NCI-H187 treated with DMSO at 0.1 percent for 48 hours (cell line): ENCODE data around the gene SNAP29.
A peak's percentile ranks its signal among the peaks of the same experiment; 100 is the strongest.
"Not testable (repeated sequence)": the region's sequence is repeated elsewhere in the genome, so short reads cannot be mapped to it uniquely, and the experiment has no call there.

Experiments
- DNase-seq: peaks from one replicate; lab custom pipeline; 2025; lab: John Stamatoyannopoulos, UW

The SNAP29 gene

DNA sequence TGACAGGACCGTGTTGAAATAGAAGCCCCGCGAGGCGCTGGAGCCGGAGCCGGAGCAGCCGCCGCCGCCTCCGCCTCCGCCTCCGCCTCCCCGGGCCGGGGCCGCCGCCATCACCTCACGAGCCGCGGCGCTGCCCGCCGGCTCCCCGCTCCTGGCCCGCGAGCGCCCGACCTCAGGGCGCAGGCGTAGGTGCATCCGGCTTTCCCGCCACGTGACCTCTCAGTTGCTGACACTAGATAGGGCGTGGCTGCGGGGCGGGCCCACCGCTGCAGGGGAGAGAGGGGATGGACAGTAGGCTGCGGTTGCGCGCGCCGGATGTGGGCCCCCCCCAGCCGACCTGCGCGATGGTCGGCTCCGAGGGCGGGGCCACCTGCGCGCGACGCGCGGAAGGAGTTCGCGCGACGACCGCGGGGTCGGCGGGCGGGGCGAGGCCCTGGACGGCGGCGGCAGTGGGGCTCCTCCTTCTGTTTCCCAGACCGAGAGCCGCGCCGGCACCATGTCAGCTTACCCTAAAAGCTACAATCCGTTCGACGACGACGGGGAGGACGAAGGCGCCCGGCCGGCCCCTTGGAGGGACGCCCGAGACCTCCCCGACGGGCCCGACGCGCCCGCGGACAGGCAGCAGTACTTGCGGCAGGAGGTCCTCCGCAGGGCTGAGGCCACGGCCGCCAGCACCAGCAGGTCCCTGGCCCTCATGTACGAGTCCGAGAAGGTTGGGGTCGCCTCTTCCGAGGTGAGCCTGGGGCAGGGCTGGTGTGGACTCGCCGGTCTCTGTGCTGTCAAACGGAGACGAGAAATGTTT is at the start of gene SNAP29, which contains the start of gene PI4KA:
Gene SNAP29, plus strand, starts transcription at position 393 of the 802 bp plus-strand sequence. Its CDS starts 104 bp downstream, at position 497.
Gene PI4KA, minus strand, starts transcription at position 197 of the 802 bp plus-strand sequence. Its CDS starts 86 bp downstream, at position 111.
- DNase-seq, result peak; percentile 71

DNA sequence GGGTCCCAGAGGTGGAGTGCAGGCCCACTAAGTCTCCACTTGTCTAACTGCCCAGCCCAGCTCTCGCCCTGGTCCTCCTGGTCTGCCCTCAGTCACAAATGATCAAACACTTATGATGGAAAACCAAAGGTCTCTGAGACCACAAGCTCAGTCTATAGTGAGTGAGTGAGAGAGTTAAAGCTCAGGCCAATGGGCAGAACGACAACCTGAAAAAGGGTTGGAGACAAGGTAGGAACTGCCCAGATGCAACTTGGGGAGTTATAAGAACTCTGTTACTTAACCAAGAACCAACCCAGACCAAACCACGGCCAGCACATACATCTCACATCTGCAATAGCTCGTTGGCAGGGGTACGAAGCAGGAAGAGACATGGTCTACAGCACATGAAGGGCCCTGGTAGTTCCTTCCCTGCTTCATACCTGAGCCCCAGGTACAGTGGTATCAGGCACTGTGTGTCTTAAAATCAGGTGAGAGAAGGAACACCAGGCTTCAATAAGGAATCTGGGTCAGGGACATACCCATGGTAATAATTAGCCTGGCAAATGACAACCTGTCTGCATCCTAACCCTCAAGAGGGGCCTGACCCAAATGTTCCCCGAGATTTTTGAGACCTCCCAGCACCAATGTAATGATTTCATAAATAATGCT is 49.1 kb upstream of the SNAP29 start:
- DNase-seq, result no peak

GRCh38 chr22:20810645-20811044 is 48.2 kb upstream of the SNAP29 start:
- no peak for DNase-seq

GRCh38 chr22:20811171-20811570 is 47.6 kb upstream of the SNAP29 start:
- DNase-seq, result no peak

GRCh38 chr22:20811971-20812660 is 46.7 kb upstream of the SNAP29 start:
- DNase-seq, result no peak

GRCh38 chr22:20813056-20813455 is 45.8 kb upstream of the SNAP29 start:
- no peak for DNase-seq

- DNase-seq, result no peak
Observed at GRCh38 chr22:20814221-20814808, 44.5 kb upstream of the SNAP29 start.

- no peak for DNase-seq
Observed at GRCh38 chr22:20815477-20816050, 43.2 kb upstream of the SNAP29 start.

GRCh38 chr22:20816559-20816958 is 42.2 kb upstream of the SNAP29 start:
- DNase-seq, result no peak

GRCh38 chr22:20818471-20818870 is 40.3 kb upstream of the SNAP29 start:
- no peak for DNase-seq

GRCh38 chr22:20819471-20819870 is 39.3 kb upstream of the SNAP29 start:
- no peak for DNase-seq

GRCh38 chr22:20821717-20822239 is 37.0 kb upstream of the SNAP29 start:
- not testable (repeated sequence) for DNase-seq

GRCh38 chr22:20822240-20822639 is 36.6 kb upstream of the SNAP29 start:
- DNase-seq, result no peak

DNA sequence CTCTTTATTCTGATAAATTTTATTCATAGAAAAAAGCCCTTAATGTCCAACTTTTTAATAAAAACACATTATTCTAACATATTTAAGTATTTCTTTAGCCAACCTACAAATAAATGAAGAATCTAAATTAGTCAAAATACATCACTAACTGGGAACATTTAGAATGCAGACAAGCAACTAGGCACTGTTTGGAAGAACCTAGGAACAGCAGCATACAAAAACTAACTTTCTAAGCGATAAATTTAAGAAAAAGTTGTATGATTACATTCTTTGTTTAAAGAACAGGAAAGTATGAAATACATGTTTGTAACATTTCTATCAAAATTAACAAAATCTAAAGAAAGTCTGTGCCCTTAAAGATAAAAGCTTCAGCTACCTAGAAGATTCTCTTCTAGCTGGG is 35.5 kb upstream of the SNAP29 start:
- DNase-seq, result no peak

- DNase-seq, result not testable (repeated sequence)
Observed at GRCh38 chr22:20825216-20825615, 33.6 kb upstream of the SNAP29 start.

DNA sequence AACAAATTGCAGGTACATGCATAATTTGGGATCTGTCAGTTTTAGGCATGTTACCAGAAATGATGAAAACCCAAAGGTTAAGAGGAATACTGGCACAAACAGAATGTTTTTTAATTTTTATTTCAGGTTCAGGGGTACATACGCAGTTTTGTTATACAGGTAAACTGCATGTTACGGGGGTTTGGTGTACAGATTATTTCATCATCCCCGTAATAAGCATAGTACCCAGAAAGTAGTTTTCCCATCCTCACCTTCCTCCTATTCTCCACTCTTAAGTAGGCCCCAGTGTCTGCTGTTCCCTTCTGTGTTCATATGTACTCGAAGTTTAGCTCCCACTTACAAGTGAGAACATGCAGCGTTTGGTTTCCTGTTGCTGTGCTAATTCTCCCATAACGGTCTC is 33.2 kb upstream of the SNAP29 start:
- no peak for DNase-seq

GRCh38 chr22:20826373-20827152 is 32.2 kb upstream of the SNAP29 start:
- DNase-seq, result not testable (repeated sequence)

DNA sequence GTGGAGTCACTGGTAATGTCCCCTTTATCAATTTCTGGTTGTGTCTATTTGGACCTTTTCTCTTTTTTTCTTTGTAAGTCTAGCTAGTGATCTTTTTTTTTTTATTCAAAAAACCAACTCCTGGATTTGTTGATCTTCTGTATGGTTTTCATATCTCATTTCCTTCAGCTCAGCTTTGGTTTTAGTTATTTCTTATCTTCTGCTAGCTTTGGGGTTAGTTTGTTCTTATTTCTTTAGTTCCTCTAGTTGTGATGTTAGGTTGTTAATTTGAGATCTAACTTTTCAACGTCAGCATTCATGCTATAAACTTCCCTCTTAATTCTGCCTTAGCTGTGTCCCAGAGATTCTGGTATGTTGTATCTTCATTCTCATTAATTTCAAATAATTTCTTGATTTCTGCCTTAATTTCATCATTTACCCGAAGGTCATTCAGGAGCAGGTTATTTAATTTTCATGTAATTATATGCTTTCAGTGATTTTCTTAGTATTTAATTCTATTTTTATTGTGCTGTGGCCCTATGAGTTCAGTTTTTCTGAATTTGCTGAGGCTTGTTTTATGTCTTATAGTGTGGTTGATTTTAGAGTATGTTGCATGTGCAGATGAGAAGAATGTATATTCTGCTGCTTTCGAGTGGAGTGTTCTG is 29.2 kb upstream of the SNAP29 start:
- no peak for DNase-seq

DNA sequence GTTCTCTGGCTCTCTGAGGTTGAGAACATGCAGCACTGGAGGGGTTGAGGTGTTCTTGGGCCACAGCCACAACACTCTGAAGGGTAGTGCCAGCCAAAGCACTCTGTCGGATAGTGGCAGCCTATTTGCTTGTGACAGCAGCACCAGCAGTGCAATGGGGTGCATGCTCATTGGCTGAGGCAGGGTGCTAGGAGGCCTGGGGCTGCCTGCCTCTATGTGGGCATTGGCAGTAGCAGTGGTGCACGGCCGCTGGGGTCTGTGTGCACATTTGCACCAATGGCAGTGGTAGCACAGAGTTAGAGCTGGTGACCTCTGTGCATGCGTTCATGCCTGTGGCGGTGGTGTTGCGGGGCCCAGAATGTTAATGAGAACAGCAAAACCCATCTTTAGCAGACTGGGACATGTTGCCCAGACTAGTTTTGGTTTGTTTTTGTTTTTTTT is 25.6 kb upstream of the SNAP29 start:
- DNase-seq, result no peak

GRCh38 chr22:20834206-20834605 is 24.6 kb upstream of the SNAP29 start:
- DNase-seq, result no peak
